ENCODE measurements around the gene RMC1.
"Not testable (repeated sequence)": the region's sequence is repeated elsewhere in the genome, so short reads cannot be mapped to it uniquely, and the experiment has no call there.

RMC1 gene

DNA sequence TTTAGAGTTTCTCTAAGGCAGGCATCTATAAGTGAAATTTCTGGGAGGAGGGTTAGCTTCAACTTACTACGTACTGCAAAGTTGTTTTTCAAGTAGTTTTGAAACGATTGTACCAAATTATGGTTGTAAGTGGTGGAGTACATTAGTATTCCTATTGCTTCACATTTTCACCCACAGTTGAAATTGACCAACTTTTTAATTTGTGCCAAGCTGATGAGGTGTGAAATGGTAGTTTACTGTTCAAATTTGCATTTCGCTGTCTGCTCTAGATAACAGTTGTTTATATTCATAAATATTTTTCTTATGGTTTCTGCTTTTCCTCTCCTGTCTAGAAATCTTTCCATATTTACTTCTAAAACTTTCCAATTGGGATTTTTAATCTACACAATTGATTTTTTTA, 64.4 kb downstream of the RMC1 start:
- DNase-seq = no peak

DNA sequence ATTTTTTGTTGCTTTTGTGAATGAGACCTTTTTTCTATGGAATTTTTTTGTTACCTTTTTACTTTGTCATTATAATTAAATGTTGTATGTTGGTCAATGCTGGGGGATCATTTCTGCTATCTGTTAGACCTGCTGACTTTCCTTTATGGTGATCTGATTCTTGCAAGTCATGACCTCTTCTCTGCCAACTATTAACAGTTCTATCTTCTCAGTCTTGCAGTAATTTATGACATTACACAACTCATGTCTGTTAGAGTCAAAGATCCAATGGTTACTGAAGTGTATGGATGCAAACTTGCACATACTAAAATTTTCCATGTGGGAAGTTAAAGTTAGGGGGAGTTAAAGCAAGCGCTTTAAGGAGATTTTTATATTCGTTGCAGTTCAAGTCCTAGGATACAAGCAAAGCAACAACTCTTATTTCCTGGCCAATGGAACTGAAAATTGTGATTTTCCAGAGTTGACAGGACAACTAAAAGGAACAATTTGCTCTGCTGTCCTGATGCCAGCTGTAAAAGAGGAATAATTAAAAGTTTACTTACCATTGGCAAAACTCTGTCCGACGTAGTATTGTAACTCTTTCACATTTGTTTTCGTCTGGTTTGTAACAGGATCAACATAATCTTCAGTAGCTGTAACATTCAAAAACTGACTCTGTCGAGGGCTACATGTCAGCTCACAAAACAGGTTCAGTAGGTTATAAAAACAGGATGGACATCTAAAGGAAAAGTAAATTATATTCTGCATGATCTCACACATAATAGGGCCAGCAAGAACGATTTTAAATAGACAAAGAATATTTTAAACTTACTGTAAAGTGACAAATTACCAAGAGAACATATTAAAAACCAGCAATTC, 65.2 kb downstream of the RMC1 start:
- DNase-seq = no peak

DNA sequence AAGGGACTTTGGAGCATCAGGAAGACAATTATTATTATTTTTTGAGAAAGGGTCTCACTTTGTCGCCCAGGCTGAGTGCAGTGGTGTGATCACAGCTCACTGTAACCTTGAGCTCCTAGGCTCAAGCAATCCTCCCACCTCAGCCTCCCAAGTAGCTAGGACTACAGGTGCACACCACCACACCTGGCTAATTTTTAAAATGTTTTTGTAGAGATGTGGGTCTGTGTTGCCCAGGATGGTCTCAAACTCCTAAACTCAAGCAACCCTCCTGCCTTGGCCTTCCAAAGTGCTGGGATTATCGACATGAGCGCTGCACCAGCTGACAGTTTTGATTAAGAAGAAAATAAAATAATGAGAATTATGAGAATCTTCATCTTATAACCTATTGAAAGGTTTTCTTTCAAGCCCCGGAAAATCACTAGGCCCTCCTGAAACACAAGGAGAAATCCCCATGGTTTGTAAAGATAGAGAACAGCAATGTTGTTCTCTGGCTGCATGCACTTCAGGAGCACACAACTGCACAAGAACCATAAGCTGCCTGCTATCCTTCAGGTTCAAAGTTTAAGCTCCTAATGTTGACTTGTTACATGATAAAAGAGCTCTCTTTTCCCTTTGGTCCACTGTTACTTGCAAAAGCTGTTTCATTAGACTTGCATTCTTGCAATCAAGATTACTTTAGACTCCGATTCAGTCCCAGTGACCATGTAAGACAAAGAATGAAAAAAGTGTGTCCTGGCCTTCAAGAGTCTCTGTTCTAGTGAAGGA, 66.2 kb downstream of the RMC1 start:
- DNase-seq = no peak

DNA sequence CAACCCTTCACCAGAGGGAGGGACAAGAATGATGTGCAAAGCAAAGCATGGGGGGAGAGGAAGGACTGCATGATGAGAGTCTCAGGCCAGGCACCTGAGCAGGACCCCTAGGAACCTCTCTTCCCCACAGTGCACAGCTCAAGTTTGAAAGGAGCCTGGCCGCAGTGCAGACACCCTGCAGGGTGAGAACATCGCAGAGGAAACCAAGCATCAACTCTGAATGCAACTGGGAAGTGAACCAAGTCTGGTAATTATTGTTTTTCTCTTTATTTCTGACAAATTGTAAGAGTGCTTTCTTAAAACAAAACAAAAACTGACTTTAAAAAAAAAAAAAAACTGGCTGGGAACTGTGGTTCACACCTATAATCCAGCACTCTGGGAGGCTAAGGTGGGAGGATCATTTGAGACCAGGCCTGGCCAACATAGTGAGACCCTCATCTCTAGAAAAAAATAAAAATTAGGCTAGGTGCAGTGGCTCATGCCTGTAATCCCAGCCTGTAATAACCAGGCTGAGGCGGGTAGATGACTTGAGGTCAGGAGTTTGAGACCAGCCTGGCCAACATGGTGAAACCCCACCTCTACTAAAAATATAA, 67.7 kb downstream of the RMC1 start:
- DNase-seq = no peak

DNA sequence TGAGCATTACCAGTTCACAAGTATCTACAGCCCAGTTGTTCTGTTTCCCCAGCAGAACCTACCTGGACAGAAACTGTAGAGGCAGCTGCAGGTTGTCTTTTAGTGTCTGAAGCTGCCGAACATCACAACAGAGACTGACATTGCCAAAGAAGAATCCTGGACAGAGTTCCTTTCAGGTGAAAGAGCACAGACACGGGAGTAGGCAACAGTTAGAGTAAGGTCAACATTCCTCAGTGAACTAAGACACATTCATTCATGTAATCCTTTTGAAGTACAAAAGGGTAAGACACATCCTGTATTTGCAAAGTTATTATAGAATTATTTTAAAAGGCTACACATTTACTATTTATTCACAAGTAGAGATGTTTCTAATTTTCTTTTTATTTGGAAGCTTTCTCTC, 68.7 kb downstream of the RMC1 start:
- no peak for DNase-seq

DNA sequence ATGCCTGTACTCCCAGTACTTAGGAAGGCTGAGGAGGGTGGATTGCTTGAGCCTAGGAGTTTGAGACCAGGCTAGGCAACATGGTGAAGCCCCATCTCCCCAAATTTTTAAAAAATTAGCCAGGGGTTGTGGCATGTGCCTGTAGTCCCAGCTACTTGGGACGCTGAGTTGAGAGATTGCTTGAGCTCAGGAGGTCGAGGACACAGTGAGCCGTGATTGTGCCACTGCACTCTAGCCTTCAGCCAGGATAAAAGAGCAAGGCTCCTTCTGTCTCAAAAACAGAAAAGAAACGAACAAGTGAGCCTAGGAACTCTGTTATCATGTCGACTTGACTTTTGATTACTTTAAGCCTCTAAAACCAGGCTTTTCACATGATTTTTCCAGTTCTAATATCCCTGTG, 69.3 kb downstream of the RMC1 start:
- DNase-seq = no peak

DNA sequence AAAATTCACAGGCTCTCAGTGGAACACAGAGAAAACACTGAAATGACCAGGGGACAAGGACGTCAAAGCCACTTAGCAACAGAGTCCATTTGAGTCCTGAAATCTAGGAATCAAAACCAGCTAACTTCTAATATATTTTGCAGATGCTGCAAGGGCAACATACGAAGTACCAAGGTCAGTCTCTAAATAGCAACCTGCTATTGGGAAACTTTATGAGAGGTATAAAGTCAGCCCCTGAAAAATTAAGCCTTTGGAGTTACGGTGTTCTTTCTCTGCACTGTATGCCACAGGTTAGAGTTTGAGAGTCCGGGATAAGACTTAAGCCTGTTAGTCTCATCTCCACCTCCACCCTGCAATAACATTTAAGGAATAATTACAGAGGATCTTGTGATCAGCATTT, 69.7 kb downstream of the RMC1 start:
- peak; percentile 3 for DNase-seq

DNA sequence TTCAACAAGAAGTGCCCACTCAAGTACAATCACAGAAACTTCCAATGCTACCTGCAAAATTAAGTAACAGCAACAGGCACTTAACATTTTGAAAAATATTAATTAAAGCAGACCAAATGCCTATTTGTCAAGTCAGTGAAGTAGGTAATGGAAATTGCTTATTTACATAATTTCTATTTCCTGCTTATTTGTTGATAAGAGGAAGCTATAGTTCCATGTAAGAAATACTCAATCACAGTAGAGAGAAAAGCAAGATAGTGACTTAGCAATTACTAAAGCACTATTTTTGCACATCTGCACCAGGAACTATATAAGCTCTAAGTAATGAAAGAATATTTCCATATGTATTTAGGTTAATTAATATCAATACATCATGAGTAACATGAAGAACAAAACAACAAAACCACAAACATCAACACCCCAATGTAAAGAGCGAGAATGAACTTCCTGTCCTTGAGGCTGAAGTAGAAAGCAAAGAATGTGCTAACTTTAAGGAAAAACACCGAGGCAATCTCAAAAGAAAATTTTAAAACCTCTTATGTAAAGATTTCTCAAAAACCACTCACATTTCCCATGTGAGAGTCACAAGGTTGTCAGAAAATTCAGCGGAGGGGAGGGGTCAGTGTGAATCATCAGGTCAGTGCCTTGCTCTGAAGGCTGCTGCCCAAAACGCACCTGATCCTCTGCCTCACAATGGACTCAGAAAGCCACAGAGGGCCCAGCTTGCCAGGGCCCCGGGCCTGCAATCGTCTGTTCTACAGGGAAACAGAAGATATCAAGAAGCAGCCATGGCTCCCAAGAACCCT, 70.5 kb downstream of the RMC1 start:
- DNase-seq = no peak

DNA sequence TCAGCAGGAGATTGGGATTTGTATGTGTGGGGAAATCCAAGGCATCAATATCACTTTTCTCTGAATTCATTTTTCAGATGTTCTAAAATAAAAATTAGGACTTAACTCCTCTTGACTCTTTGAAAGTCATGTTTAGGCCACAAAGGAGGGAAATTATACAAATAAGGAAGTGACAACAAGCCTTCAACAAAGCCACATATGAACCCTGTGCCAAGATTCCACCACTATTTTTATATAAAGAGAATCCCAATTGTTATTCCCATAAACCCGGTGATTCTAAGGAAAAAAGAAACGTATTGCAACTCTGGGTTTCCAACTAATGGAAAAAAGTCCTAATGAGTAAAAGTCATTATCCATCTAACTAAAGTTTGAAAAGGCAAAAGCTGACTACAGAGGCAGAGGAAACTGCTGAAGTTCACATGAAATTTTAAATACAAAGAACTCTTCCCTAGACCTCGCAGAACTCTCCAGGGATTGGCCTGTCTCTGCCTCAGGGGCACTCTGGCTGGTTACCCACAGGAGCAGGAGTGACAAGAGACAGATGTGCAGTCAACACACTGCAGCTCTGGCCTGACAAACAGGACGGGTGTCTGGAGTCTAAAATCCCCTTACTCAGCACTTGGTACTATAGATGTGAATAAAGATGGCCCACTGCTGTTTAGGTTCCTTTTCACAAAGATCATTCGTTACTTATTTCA, 71.4 kb downstream of the RMC1 start:
- DNase-seq = no peak

DNA sequence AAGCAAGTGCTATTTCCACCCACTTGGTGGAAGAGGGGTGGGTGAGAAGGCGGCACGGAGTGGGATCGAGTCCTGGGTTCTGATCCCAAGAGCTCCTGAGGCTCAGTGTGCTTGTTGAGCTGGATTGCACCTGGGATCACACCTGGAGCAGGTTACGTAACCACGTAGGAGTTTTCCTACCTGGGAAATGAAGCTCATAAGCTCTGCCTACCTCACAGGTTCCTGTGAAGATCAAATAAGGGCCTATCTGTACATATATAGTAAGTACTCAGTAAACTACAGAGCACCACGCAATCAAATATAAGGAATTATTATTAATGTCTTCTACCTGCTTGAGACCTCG, 72.0 kb downstream of the RMC1 start:
- no peak for DNase-seq

DNA sequence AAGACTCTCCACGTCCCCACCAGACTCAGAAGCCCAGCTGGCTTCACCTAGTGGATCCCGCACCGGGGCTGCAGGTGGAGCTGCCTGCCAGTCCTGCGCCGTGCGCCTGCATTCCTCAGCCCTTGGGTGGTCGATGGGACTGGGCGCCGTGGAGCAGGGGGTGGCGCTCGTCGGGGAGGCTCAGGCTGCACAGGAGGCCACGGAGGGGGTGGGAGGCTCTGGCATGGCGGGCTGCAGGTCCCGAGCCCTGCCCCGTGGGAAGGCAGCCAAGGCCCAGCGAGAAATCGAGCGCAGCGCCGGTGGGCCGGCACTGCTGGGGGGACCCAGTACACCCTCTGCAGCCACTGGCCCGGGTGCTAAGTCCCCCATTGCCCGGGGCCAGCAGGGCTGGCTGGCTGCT, 74.2 kb downstream of the RMC1 start:
- not testable (repeated sequence) for DNase-seq

DNA sequence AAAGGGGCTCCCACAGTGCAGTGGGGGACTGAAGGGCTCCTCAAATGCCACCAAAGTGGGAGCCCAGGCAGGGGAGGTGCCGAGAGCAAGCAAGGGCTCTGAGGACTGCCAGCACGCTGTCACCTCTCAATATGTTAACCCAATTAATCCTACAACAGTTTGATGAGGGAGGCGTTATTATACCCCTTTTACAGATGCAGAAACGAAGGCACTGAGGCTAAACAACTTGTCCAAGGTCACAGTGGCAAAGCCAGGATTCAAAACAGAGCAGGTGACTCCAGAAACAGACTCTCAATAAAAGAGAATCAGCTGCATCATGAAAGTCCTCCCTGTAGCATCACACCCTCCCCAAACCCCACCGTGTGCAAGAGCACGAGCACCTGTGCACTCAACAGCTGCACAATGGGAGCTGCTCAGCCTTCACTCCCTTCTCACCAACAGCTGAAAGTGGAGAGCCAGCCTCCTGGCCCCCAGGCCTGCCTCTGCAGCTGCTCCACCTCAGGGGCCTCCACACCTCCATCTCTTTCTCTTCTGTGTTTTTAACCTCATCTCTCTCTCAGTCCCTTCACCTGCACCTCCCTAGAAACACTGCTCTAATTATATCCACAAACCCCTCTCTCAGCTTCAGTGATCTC, 74.9 kb downstream of the RMC1 start:
- DNase-seq = no peak

DNA sequence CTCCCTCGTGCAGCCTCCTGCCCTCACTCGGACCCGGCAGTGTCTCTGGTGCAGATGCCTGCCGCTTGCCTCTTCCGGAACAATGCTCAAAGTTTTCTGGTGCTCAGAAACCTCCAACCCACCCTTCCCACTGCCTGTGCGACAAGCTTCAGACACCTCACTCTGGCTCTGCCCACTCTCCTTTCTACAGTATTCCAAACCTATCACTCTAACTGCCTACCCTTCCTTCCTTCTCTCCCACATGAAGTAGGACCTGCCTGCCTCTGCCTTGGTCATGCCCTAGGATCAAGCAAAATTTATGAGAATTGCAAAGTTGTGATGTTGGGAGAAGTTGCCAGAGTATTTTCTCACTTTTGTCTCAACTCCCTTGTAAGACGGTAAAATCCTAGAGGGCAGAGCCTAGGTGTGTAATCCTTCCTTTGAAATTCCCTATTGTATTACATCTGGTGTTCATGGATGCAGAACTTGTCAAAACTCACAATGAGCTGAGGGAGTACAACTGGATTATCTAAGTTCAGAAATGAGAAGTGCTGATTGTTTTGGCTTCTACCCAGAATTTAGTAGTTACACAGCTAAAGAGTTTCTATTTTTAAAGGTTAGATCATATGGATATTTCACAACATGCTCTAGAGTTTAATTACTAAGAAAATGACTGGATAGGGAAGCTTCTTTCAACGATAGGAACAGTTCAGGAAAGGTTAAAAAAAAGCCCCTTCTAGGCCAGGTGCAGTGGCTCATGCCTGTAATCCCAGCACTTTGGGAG, 75.8 kb downstream of the RMC1 start:
- DNase-seq = no peak

DNA sequence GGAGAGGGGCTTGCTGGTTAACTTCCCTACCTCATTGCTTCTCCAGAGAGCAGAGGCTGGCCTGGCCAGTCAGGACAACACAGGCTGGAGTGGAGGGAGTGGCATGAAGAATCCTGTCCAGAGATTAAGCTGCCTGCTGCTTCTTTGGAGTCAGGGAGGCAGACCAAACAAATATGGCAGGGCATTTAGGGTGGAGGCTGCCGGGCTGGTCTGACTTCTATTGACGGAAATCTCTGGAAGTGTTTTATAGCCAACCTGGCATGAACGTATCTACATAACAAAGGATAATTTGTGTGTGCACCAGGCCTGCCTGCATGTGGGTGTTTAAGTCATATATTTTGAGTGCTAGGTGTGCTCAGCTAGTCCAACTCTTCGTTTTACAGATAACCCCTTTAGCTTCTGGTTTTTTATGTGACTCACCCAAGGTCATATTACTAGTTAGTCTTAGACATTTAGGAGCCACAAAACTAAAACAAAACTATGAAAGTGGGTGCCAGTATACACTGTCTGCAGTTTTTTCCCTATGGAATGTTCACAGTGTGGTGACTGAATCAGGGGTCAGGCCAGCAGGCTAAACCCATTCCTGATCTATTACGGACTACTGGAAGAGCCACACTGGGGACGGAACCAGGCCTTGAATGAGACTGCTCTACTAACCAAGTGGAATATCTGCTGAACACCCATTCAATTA, 77.5 kb downstream of the RMC1 start:
- DNase-seq = no peak
